Caco-2 (cell line): Measurements from ENCODE around the gene GPR107. TPM values are rescaled to one million over a fixed set of nuclear protein-coding genes. Genes with fewer than 3 reads are reported as not detected.

Experiments used
- BruUV-seq: library from RNA; stranded (reverse); fragments of 400-500 nt; replicated peaks from 2 replicates; lab custom pipeline; 2021; lab: Mats Ljungman, UMichigan
- CTCF ChIA-PET: fragments of 300-600 bp; sonication (Branson Sonifier 250); formaldehyde crosslinking; loops from one replicate; lab custom pipeline; 2022; ENCODE audit warnings: antibody characterized with exemption; lab: Charles Lee
- POLR2A ChIA-PET: fragments of 300-600 bp; sonication (Branson Sonifier 250); formaldehyde crosslinking; loops from one replicate; lab custom pipeline; 2022; ENCODE audit warnings: antibody characterized with exemption; lab: Charles Lee
- DNase-seq, 2 experiments: peaks; one replicate each; pipeline versions ENCODE4 v3.0.0 to v3.0.0-alpha.2; 2020 to 2022
- H3K27me3 ChIP-seq: replicated peaks from 2 replicates; pipeline ENCODE4 v1.6.0; 2011; ENCODE audit warnings: low read length; ENCODE audit not compliant: control insufficient read depth, insufficient read depth
- H3K36me3 ChIP-seq: 2 replicates; pipeline ENCODE4 v1.5.1; 2011; ENCODE audit warnings: low read length; ENCODE audit not compliant: control insufficient read depth, insufficient read depth
- H3K4me1 ChIP-seq: fragments of 250-450 bp; sonication (Bioruptor Pico); 2 replicates; pipeline ENCODE4 v1.5.1; 2020; ENCODE audit warnings: mild to moderate bottlenecking
- H3K4me3 ChIP-seq: 2 replicates; pipeline ENCODE4 v1.5.1; 2011; ENCODE audit warnings: low read depth, mild to moderate bottlenecking, control low read depth, low read length
- H3K9me3 ChIP-seq: fragments of 250-450 bp; sonication (Bioruptor Pico); 2 replicates; pipeline ENCODE4 v1.5.1; 2020; ENCODE audit warnings: mild to moderate bottlenecking, moderate library complexity
- H3K27ac Mint-ChIP-seq: one replicate; pipeline ENCODE4 v1.8.0; 2022; ENCODE audit warnings: mixed read lengths; ENCODE audit not compliant: unreplicated experiment
- H3K27me3 Mint-ChIP-seq: one replicate; pipeline ENCODE4 v1.8.0; 2022; ENCODE audit warnings: mixed read lengths; ENCODE audit not compliant: insufficient read depth, unreplicated experiment
- H3K36me3 Mint-ChIP-seq: one replicate; pipeline ENCODE4 v1.8.0; 2022; ENCODE audit warnings: mild to moderate bottlenecking, mixed read lengths; ENCODE audit not compliant: insufficient read depth, unreplicated experiment
- H3K4me1 Mint-ChIP-seq: one replicate; pipeline ENCODE4 v1.8.0; 2022; ENCODE audit warnings: low read depth, mixed read lengths; ENCODE audit not compliant: unreplicated experiment
- H3K4me3 Mint-ChIP-seq: one replicate; pipeline ENCODE4 v1.8.0; 2022; ENCODE audit warnings: mild to moderate bottlenecking, moderate library complexity, mixed read lengths; ENCODE audit not compliant: unreplicated experiment
- H3K9me3 Mint-ChIP-seq: one replicate; pipeline ENCODE4 v1.8.0; 2022; ENCODE audit warnings: mixed read lengths; ENCODE audit not compliant: unreplicated experiment
- intact Hi-C: fragments of 100-400 bp; cut with micrococcal nuclease; formaldehyde crosslinking; loops from one replicate; pipeline ENCODE4 v1.10.0; 2022; ENCODE audit not compliant: unreplicated experiment
- total RNA-seq: library from RNA; stranded (reverse); gene quantifications from 2 replicates; pipeline ENCODE4 v1.2.3, GENCODE V29; 2022
- TF ChIP-seq, protein P1 (sequence below), 2 experiments: fragments of 200-600 bp in 1 of 2; IDR thresholded peaks; 1 replicate in 1 of 2; 2 replicates in 1 of 2; pipeline versions ENCODE4 v1.5.1 to v1.8.0; 2011 to 2022; ENCODE audit warnings: antibody characterized with exemption in 1 of 2, control low read depth in 1 of 2, inconsistent platforms in 1 of 2, low read depth in 1 of 2, low read length in 1 of 2, mild to moderate bottlenecking in 1 of 2, moderate library complexity in 1 of 2; ENCODE audit not compliant: insufficient read depth in 1 of 2, severe bottlenecking in 1 of 2, unreplicated experiment in 1 of 2

GPR107 gene
- total RNA-seq, 1 experiment from 2014 or later, result 53.1 TPM

DNA sequence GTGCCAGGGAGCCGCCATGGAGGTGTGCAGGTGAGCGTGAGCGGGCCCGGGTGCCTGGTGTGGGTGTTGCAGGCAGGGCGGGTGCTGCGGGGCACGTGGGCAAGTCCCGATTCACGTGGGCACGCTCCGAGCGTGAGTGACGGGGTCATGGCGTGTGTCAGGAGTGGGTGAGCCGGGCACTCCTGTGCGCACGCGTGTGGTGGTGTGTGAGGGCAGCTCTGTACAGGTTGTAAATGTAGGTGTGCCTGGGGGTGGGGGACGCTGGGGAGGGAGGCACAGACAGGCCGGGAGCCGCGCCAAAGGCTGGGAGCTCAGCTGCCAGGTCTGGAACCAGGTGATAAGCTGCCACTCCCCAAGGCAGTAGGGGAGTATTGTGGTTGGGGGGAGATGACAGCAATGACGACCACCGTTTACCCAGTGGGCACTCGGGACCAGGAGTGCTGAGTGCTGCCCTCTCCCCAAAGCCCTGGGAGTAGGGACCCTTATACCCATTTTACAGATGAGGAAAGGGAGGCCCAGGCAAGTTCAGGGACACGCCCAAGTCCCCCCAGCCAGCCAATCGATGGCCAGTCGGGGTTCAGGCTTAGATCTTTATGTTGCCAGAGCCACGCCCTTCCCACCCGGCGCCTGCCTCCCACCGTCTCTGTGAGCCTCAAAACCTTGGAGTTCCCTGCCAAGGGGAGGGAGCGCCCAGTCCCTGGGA, 128.1 kb downstream of the GPR107 start:
- Mint-ChIP-seq H3K9me3 (no peaks in the 10 kb centered on the region), H3K4me3 (no peak overlapping the region), H3K27me3 (no peaks in the 10 kb centered on the region), H3K27ac (no peak overlapping the region), H3K4me1 (peaks cover 17% of the 10 kb centered on the region), H3K36me3 (no peaks in the 10 kb centered on the region)
- ChIA-PET POLR2A (no interaction called here), CTCF (interaction anchor here (0.5 kb wide), 1 partner anchor 20 kb away, joined by 4 read pairs; no protein-coding TSS in a partner anchor)
- Histone ChIP-seq H3K27me3 (no peaks in the 10 kb centered on the region), H3K36me3 (no peaks in the 10 kb centered on the region; the same call in 1 of the 2 replicates), H3K4me1 (peaks cover 15% of the 10 kb centered on the region), H3K4me3 (no peak overlapping the region), H3K9me3 (no peaks in the 10 kb centered on the region)
- TF ChIP-seq, protein P1, sequence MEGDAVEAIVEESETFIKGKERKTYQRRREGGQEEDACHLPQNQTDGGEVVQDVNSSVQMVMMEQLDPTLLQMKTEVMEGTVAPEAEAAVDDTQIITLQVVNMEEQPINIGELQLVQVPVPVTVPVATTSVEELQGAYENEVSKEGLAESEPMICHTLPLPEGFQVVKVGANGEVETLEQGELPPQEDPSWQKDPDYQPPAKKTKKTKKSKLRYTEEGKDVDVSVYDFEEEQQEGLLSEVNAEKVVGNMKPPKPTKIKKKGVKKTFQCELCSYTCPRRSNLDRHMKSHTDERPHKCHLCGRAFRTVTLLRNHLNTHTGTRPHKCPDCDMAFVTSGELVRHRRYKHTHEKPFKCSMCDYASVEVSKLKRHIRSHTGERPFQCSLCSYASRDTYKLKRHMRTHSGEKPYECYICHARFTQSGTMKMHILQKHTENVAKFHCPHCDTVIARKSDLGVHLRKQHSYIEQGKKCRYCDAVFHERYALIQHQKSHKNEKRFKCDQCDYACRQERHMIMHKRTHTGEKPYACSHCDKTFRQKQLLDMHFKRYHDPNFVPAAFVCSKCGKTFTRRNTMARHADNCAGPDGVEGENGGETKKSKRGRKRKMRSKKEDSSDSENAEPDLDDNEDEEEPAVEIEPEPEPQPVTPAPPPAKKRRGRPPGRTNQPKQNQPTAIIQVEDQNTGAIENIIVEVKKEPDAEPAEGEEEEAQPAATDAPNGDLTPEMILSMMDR (IDR thresholded peaks at IDR 0.05; ENCODE audit: insufficient read depth in 1 of 2, low read depth in 1 of 2, low read length in 1 of 2, severe bottlenecking in 1 of 2, unreplicated experiment in 1 of 2), result no peak
- no peak for DNase-seq
- BruUV-seq, result no TSS peak
- intact Hi-C loops, result no loop called here

DNA sequence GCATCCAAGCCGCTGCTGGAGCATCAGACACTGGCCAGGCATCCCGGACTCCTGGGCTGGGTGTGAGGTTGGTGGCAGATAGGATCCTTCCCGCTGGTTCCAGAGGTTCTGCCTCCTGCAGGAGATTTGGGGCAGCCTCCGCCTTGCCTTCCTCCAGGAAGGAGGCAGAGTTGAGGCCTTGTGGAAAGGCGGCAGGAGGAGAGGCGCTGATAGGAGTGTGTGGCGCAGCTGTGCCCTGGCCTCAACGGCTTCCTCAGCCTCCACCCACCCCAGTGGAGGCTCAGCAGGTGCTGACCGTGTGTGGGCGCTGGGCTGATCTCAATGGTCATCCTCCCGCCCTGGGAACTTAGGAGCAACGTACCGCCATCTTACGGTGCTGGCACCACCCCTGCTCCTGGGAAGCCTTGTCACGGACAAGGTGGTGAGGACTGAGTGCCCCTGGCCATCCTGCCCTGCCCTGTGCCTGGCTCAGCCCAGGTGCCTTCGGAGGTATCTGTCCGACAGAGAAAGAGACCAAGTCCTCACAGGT, 128.7 kb downstream of the GPR107 start:
- H3K4me1 Mint-ChIP-seq, result peaks cover 20% of the 10 kb centered on the region
- ChIA-PET POLR2A (no interaction called here), CTCF (interaction anchor here (0.8 kb wide), 1 partner anchor 141 kb away, joined by 3 read pairs; no protein-coding TSS in a partner anchor)
- H3K27me3 Mint-ChIP-seq, result no peaks in the 10 kb centered on the region
- intact Hi-C loops, result no loop called here
- no peak for DNase-seq
- Histone ChIP-seq H3K36me3 (no peaks in the 10 kb centered on the region; the same call in 1 of the 2 replicates), H3K4me1 (peaks cover 21% of the 10 kb centered on the region), H3K27me3 (no peaks in the 10 kb centered on the region), H3K4me3 (no peak overlapping the region), H3K9me3 (no peaks in the 10 kb centered on the region)
- H3K36me3 Mint-ChIP-seq, result no peaks in the 10 kb centered on the region
- TF ChIP-seq, protein P1 (IDR thresholded peaks at IDR 0.05; ENCODE audit: insufficient read depth in 1 of 2, low read depth in 1 of 2, low read length in 1 of 2, severe bottlenecking in 1 of 2, unreplicated experiment in 1 of 2), result no peak
- BruUV-seq, result no TSS peak
- H3K9me3 Mint-ChIP-seq, result no peaks in the 10 kb centered on the region
- peak overlapping the region; percentile 36 for H3K27ac Mint-ChIP-seq
- H3K4me3 Mint-ChIP-seq, result no peak overlapping the region

DNA sequence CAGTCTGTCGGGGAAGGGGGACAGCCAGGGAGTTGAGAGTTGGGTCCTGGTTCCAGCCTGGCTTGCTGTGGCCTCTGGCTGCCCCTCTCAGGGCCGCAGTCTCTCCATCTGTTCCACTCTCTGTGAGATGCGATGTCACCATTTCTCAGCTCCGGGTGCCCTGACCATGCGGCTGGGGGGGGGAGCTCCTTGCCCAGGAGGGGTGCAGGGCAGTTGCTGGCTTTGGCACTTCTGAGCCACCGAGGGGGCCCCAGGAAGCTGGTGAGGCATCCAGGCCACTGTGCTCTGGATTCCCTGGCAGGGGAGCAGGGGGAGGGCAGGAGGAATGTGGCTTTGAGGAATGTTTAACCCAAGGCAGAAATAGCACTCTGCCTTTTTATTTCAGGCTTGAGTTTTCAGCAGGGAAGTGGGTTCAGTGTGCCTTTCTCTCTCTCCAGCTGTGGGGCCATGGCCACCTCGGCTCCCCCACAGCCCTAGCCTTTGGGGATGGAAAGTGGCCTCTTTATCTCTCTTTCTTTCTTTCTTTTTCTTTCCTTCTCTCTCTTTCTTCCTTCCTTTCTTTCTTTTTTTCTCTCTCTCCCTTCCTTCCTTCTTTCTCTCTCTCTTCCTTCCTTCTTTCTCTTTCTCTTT, 129.5 kb downstream of the GPR107 start:
- BruUV-seq, result no TSS peak
- CTCF ChIA-PET, result interaction anchor here (0.6 to 0.8 kb wide), 3 partner anchors 140 to 499 kb away, joined by 3 to 4 read pairs (median 3); no protein-coding TSS in a partner anchor

More for the DNA sequence above, 129.5 kb downstream of the GPR107 start:
- Histone ChIP-seq H3K9me3 (no peaks in the 10 kb centered on the region), H3K36me3 (no peaks in the 10 kb centered on the region; the same call in 1 of the 2 replicates), H3K4me1 (peaks cover 23% of the 10 kb centered on the region), H3K4me3 (no peak overlapping the region), H3K27me3 (no peaks in the 10 kb centered on the region)
- intact Hi-C loops, result no loop called here
- TF ChIP-seq, protein P1 (IDR thresholded peaks at IDR 0.05; ENCODE audit: insufficient read depth in 1 of 2, low read depth in 1 of 2, low read length in 1 of 2, severe bottlenecking in 1 of 2, unreplicated experiment in 1 of 2), result no peak
- no peaks in the 10 kb centered on the region for H3K27me3 Mint-ChIP-seq
- no peaks in the 10 kb centered on the region for H3K9me3 Mint-ChIP-seq
- peak overlapping the region; percentile 6 for H3K4me3 Mint-ChIP-seq
- H3K36me3 Mint-ChIP-seq, result no peaks in the 10 kb centered on the region
- POLR2A ChIA-PET, result no interaction called here
- peaks cover 20% of the 10 kb centered on the region for H3K4me1 Mint-ChIP-seq
- peak; percentile 55 to 70 for DNase-seq
- H3K27ac Mint-ChIP-seq, result peak overlapping the region; percentile 36
